ENCODE results near the gene ELF4. TPM values are rescaled to one million over a fixed set of nuclear protein-coding genes. Genes with fewer than 3 reads are reported as not detected.

ELF4 gene
- total RNA-seq, 4 donors from 2014 or later = 17.3 to 26.3 (median 21.6) TPM

- H3K27ac ChIP-seq = peak overlapping the region; percentile 14
- peaks cover 48% of the 10 kb centered on the region for H3K4me1 ChIP-seq
- no peaks in the 10 kb centered on the region for H3K36me3 ChIP-seq
- no peaks in the 10 kb centered on the region for H3K27me3 ChIP-seq
- no peak overlapping the region for H3K4me3 ChIP-seq
- 75% methylated on average over 12 of the region's 13 CpGs for WGBS
- no peak for DNase-seq (ENCODE audit: low spot score in 2 of 2)
- H3K9me3 ChIP-seq = no peaks in the 10 kb centered on the region
- no peak for TF ChIP-seq EP300 (IDR thresholded peaks at IDR 0.05)
Observed at GRCh38 chrX:130086447-130087206, 23.7 kb downstream of the ELF4 start.

GRCh38 chrX:130085551-130086446 is 24.5 kb downstream of the ELF4 start:
- H3K36me3 ChIP-seq = no peaks in the 10 kb centered on the region
- DNase-seq (ENCODE audit: low spot score in 2 of 2) = no peak
- no peak overlapping the region for H3K4me3 ChIP-seq
- H3K27ac ChIP-seq = peak overlapping the region; percentile 38
- TF ChIP-seq POLR2A (IDR thresholded peaks at IDR 0.05) (no peak), POLR2AphosphoS5 (IDR thresholded peaks at IDR 0.05) (no peak), EP300 (IDR thresholded peaks at IDR 0.05) (no peak), CTCF (IDR thresholded peaks at IDR 0.05) (no peak)
- H3K4me1 ChIP-seq = peaks cover 51% of the 10 kb centered on the region
- WGBS = 69% methylated on average over 11 of the region's 11 CpGs
- no peaks in the 10 kb centered on the region for H3K9me3 ChIP-seq
- H3K27me3 ChIP-seq = no peaks in the 10 kb centered on the region

- peaks cover 51% of the 10 kb centered on the region for H3K4me1 ChIP-seq
- H3K9me3 ChIP-seq = no peaks in the 10 kb centered on the region
- H3K27ac ChIP-seq = peak overlapping the region; percentile 38
- H3K27me3 ChIP-seq = no peaks in the 10 kb centered on the region
- H3K4me3 ChIP-seq = no peak overlapping the region
- no peak for DNase-seq (ENCODE audit: low spot score in 2 of 2)
- WGBS = 70% methylated on average over 8 of the region's 9 CpGs
- no peaks in the 10 kb centered on the region for H3K36me3 ChIP-seq
- TF ChIP-seq POLR2AphosphoS5 (IDR thresholded peaks at IDR 0.05) = no peak
- TF ChIP-seq EP300 (IDR thresholded peaks at IDR 0.05) = no peak
- TF ChIP-seq CTCF (IDR thresholded peaks at IDR 0.05) = no peak
- no peak for TF ChIP-seq POLR2A (IDR thresholded peaks at IDR 0.05)
Observed at GRCh38 chrX:130084631-130085237, 25.6 kb downstream of the ELF4 start.

GRCh38 chrX:130083656-130084382 is 26.5 kb downstream of the ELF4 start:
- H3K4me1 ChIP-seq = peaks cover 51% of the 10 kb centered on the region

More at GRCh38 chrX:130083656-130084382, 26.5 kb downstream of the ELF4 start:
- Histone ChIP-seq H3K9me3 (no peaks in the 10 kb centered on the region), H3K27me3 (no peaks in the 10 kb centered on the region), H3K27ac (no peak overlapping the region), H3K36me3 (no peaks in the 10 kb centered on the region), H3K4me3 (no peak overlapping the region)
- DNase-seq (ENCODE audit: low spot score in 2 of 2) = no peak
- 86% methylated on average over 14 of the region's 15 CpGs for WGBS
- TF ChIP-seq POLR2AphosphoS5 (IDR thresholded peaks at IDR 0.05) (no peak), POLR2A (IDR thresholded peaks at IDR 0.05) (no peak), EP300 (IDR thresholded peaks at IDR 0.05) (no peak), CTCF (IDR thresholded peaks at IDR 0.05) (no peak)

Data from suprapubic skin (tissue), 4 donors.